NT2/D1 (cell line): ENCODE measurements around the gene C2orf42.
"Not testable (repeated sequence)": the region's sequence is repeated elsewhere in the genome, so short reads cannot be mapped to it uniquely, and the experiment has no call there.

Source experiments
- DNase-seq: peaks from one replicate; pipeline ENCODE4 v3.0.0-alpha.2; 2011; ENCODE audit warnings: low read depth, low spot score
- H3K27me3 ChIP-seq: 2 replicates; pipeline ENCODE4 v1.6.0; 2011; ENCODE audit warnings: mild to moderate bottlenecking; ENCODE audit not compliant: insufficient read length, insufficient read depth
- H3K36me3 ChIP-seq: 2 replicates; pipeline ENCODE4 v1.6.1; 2011; ENCODE audit warnings: mild to moderate bottlenecking, low read length, mixed read lengths; ENCODE audit not compliant: insufficient read depth, insufficient read length
- H3K4me1 ChIP-seq: 2 replicates; pipeline ENCODE4 v1.5.1; 2011; ENCODE audit not compliant: insufficient read depth, insufficient read length
- H3K4me3 ChIP-seq: 2 replicates; pipeline ENCODE4 v1.5.1; 2011; ENCODE audit warnings: low read depth; ENCODE audit not compliant: insufficient read length
- H3K9ac ChIP-seq: 2 replicates; pipeline ENCODE4 v1.6.0; 2011; ENCODE audit warnings: low read depth; ENCODE audit not compliant: insufficient read length
- H3K9me3 ChIP-seq: 2 replicates; pipeline ENCODE4 v1.5.1; 2011; ENCODE audit warnings: mild to moderate bottlenecking, low read length; ENCODE audit not compliant: insufficient read depth
- SUZ12 ChIP-seq: IDR thresholded peaks from 2 replicates; pipeline ENCODE4 v1.6.1; 2011; ENCODE audit not compliant: insufficient read length, insufficient read depth; ENCODE audit errors: extremely low read depth
- YY1 ChIP-seq: IDR thresholded peaks from 2 replicates; pipeline ENCODE4 v1.6.1; 2011; ENCODE audit not compliant: insufficient read length, insufficient read depth
- ZNF274 ChIP-seq: IDR thresholded peaks from 2 replicates; pipeline ENCODE4 v1.6.1; 2011; ENCODE audit warnings: mild to moderate bottlenecking, low read depth, low read length

Gene C2orf42

DNA sequence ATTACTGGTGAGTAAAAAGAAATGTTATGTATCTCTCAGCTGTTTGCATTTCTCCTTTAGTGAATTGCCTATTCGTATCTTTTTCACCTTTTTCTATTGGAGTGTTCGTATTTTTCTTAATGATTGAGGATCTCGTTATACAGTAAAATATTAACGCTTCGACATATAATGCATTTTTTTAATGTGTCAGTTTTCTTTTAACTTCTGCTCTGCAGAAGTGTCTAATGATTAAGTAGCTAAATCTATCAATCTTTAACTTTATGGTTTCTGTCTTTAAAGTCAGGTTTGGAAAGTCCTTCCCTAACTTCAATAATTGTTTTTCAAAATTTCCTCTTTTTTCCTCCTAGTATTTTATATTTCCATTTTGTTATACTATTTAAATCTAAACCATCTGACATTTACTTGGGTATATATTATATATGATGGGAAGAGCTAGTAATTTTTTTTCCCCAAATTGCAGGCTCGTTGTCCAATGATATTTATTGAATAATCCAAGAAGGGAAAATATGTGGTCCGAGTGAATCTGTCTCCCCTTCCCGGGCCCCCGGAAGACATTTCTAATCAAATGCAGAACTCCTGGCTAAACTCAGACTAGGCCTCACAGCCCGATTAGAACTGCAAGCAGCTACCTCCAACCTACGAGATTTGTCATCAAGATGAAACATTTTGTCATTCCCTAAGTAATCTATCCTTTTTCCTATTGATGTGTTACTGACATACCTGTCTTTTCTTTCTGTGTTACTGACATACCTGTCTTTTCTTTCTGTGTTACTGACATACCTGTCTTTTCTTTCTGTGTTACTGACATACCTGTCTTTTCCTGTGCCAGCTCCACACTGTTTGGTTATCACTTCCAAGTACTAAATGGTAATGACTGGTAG is 86.3 kb downstream of the C2orf42 start:
- peaks cover 5% of the 10 kb centered on the region for H3K4me1 ChIP-seq
- no peaks in the 10 kb centered on the region for H3K9me3 ChIP-seq
- no peaks in the 10 kb centered on the region for H3K27me3 ChIP-seq
- H3K9ac ChIP-seq = no peak overlapping the region
- TF ChIP-seq SUZ12 = no peak
- no peak for TF ChIP-seq YY1
- TF ChIP-seq ZNF274 = no peak
- no peaks in the 10 kb centered on the region for H3K36me3 ChIP-seq
- DNase-seq = no peak
- H3K4me3 ChIP-seq = no peak overlapping the region

DNA sequence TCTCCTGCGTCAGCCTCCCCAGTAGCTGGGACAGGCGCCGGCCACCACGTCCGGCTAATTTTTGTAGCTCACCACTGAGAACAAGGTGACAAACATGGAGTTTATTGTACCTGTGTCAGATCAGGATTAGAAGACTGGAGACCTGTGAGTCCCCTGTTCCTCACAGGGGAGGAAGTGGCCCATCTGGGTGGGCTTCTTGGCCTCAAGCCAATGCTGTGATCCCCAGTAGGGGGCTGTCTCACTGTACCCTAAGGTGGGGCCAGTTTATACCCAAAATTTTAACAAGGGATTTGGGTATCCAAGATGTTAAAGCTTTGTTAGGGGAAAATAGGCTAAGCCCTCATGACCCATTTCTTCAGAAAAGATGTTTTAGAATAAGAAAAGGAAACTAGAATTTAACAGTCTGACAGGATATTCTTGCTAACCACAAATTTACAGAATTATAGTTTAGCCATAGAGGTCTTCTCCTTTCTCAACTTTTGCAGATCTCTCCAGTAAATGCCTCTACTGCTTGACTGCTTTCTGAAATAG is 87.2 kb downstream of the C2orf42 start:
- H3K9me3 ChIP-seq = no peaks in the 10 kb centered on the region
- no peaks in the 10 kb centered on the region for H3K27me3 ChIP-seq
- H3K4me3 ChIP-seq = no peak overlapping the region
- peaks cover 5% of the 10 kb centered on the region for H3K4me1 ChIP-seq
- H3K9ac ChIP-seq = no peak overlapping the region
- no peaks in the 10 kb centered on the region for H3K36me3 ChIP-seq
- no peak for DNase-seq
- no peak for TF ChIP-seq ZNF274
- no peak for TF ChIP-seq YY1
- no peak for TF ChIP-seq SUZ12

DNA sequence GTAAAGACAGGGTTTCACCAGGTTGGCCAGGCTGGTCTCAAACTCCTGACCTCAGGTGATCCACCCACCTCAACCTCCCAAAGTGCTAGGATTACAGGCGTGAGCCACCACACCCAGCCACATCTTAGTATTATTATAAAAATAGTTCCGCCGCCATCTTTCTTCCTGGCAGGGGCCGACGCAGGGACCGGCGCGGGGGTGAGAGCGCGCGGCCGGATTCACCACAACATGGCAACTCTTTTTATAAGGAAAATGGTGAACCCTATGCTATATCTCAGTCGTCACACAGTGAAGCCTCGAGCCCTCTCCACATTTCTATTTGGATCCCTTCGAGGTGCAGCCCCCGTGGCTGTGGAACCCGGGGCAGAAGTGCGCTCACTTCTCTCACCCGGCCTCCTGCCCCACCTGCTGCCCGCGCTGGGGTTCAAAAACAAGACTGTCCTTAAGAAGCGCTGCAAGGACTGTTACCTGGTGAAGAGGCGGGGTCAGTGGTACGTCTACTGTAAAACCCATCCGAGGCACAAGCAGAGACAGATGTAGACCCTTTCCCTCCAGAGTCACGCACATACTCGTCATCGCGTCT is 88.4 kb downstream of the C2orf42 start:
- H3K9me3 ChIP-seq, DNase-seq, H3K4me1 ChIP-seq: not testable (repeated sequence)

DNA sequence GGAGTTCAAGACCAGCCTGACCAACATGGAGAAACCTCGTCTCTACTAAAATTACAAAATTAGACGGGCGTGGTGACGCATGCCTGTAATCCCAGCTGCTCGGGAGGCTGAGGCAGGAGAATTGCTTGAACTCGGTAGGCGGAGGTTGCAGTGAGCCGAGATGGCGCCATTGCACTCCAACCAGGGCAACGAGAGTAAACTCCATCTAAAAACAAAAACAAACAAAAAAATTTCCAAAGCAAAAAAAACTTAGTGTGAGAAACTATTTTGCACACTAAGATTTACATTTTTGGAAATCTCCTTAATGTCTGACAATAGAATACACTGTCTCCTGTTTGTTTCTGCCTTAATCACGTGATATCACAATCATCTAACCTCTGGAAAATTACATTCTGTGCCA is 89.1 kb downstream of the C2orf42 start:
- H3K36me3 ChIP-seq, H3K9ac ChIP-seq, H3K9me3 ChIP-seq, DNase-seq, H3K4me1 ChIP-seq, H3K27me3 ChIP-seq, H3K4me3 ChIP-seq: not testable (repeated sequence)

More for the DNA sequence above, 88.4 kb downstream of the C2orf42 start:
- not testable (repeated sequence) for H3K27me3 ChIP-seq, H3K36me3 ChIP-seq, H3K4me3 ChIP-seq, H3K9ac ChIP-seq

DNA sequence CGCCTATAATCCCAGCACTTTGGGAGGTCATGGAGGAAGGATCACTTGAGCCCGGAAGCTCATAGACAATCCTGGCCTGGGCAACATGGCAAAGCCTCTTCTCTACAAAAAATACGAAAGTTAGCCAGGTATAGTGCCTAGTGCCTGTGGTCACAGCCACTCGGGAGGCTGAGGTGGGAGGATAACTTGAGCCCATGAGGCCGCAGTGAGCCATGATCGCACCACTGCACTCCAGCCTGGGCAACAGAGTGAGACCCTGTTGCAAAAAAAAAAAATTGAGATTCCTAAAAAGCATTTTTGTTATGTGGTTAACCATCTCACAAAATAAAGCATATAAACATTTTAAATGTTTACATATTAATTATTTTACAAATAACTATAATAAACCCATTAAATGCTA is 89.6 kb downstream of the C2orf42 start:
- Histone ChIP-seq H3K4me1 (no peaks in the 10 kb centered on the region), H3K27me3 (no peaks in the 10 kb centered on the region), H3K9ac (no peak overlapping the region), H3K9me3 (no peaks in the 10 kb centered on the region), H3K4me3 (no peak overlapping the region), H3K36me3 (no peaks in the 10 kb centered on the region)
- DNase-seq = no peak
- no peak for TF ChIP-seq ZNF274
- TF ChIP-seq YY1 = no peak
- TF ChIP-seq SUZ12 = no peak
